GM12878 (cell line): ENCODE results near the gene VSTM2B. TPM values are rescaled to one million over a fixed set of nuclear protein-coding genes. Genes with fewer than 3 reads are reported as not detected.

Experiments used
- ATAC-seq: fragments of 200-7000 bp; cut with Tn5 transposase; 3 replicates; pipeline ENCODE4 v1.9.1; 2020; ENCODE audit warnings: mild to moderate bottlenecking, moderate library complexity
- BruUV-seq: library from RNA; stranded (reverse); fragments of 400-500 nt; replicated peaks from 2 replicates; lab custom pipeline; 2021; lab: Mats Ljungman, UMichigan
- CTCF ChIA-PET: fragments of 300-600 bp; sonication (Branson Sonifier 250); formaldehyde crosslinking; extraction: SDS; loops from one replicate; lab custom pipeline; 2021; ENCODE audit warnings: inconsistent platforms; lab: Yijun Ruan, JAX
- POLR2A ChIA-PET: fragments of 350-600 bp; formaldehyde crosslinking; extraction: SDS; loops from one replicate; lab custom pipeline; 2021; ENCODE audit warnings: inconsistent platforms; lab: Charles Lee
- RAD21 ChIA-PET: fragments of 300-600 bp; sonication (Branson Sonifier 250); formaldehyde crosslinking; loops from one replicate; lab custom pipeline; 2023; ENCODE audit warnings: antibody characterized with exemption; ENCODE audit not compliant: unreplicated experiment; lab: Charles Lee
- SMC1A ChIA-PET: fragments of 300-600 bp; sonication (Branson Sonifier 250); formaldehyde crosslinking; loops from one replicate; lab custom pipeline; 2023; ENCODE audit not compliant: unreplicated experiment, uncharacterized antibody; lab: Charles Lee
- DNase-seq: peaks from one replicate; pipeline ENCODE4 v3.0.0-alpha.2; 2011; ENCODE audit warnings: low read depth, low spot score
- FAIRE-seq: peaks from 3 replicates; lab custom pipeline; 2011; peaks lifted over from hg19 to GRCh38; lab: Jason Lieb, UNC
- H2AFZ ChIP-seq: 2 replicates; pipeline ENCODE4 v1.6.0; 2011; ENCODE audit warnings: low read depth, low read length, control low read depth; ENCODE audit not compliant: control insufficient read depth
- H3K27ac ChIP-seq: 2 replicates; pipeline ENCODE4 v1.5.1; 2011; ENCODE audit warnings: control low read depth; ENCODE audit not compliant: control insufficient read depth, insufficient read depth
- H3K27me3 ChIP-seq, 2 experiments: replicated peaks in 1 of 2; 2 replicates each; pipeline versions ENCODE4 v1.6.0 to v1.6.1; 2011; ENCODE audit warnings: low read length in 1 of 2; ENCODE audit not compliant: control insufficient read depth in 2 of 2, insufficient read depth in 2 of 2
- H3K36me3 ChIP-seq, 2 experiments: 2 replicates each; pipeline ENCODE4 v1.5.1; 2011; ENCODE audit warnings: low read length in 1 of 2; ENCODE audit not compliant: control insufficient read depth in 2 of 2, insufficient read depth in 2 of 2
- H3K4me1 ChIP-seq: 2 replicates; pipeline ENCODE4 v1.6.1; 2011; ENCODE audit warnings: mild to moderate bottlenecking, low read length, moderate library complexity, mixed read lengths; ENCODE audit not compliant: control insufficient read depth, insufficient read depth
- H3K4me2 ChIP-seq: 2 replicates; pipeline ENCODE4 v1.6.0; 2011; ENCODE audit warnings: control low read depth; ENCODE audit not compliant: control insufficient read depth, insufficient read depth
- H3K4me3 ChIP-seq: fragments of 200-600 bp; sonication (generic); 2 replicates; pipeline ENCODE4 v1.5.1; 2016
- H3K79me2 ChIP-seq: 2 replicates; pipeline ENCODE4 v1.6.0; 2011; ENCODE audit warnings: low read length; ENCODE audit not compliant: control insufficient read depth, insufficient read depth
- H3K9ac ChIP-seq: 2 replicates; pipeline ENCODE4 v1.8.0; 2011; ENCODE audit warnings: low read length, control low read depth, mixed read lengths; ENCODE audit not compliant: control insufficient read depth, insufficient read depth
- H3K9me3 ChIP-seq: replicated peaks from 3 replicates; pipeline ENCODE4 v1.5.1; 2011; ENCODE audit warnings: mild to moderate bottlenecking, low read length; ENCODE audit not compliant: control insufficient read depth, insufficient read depth
- H4K20me1 ChIP-seq: 2 replicates; pipeline ENCODE4 v1.6.0; 2011; ENCODE audit not compliant: control insufficient read depth, insufficient read depth
- ASH2L ChIP-seq: fragments of 300-600, 200-600 bp; sonication (generic); IDR thresholded peaks from 2 replicates; pipeline ENCODE4 v1.6.1; 2017; ENCODE audit warnings: low read depth, mild to moderate bottlenecking, borderline replicate concordance
- ESRRA ChIP-seq: IDR thresholded peaks from 2 replicates; pipeline ENCODE4 v1.6.1; 2012; ENCODE audit warnings: mild to moderate bottlenecking, low read length, improper control_type of control experiment
- GATAD2B ChIP-seq: fragments of 450-650 bp; conservative IDR thresholded peaks from 2 replicates; pipeline ENCODE4 v1.6.1; 2017; ENCODE audit warnings: low read depth, mild to moderate bottlenecking, moderate library complexity
- HDAC2 ChIP-seq: fragments of 200-600 bp; sonication (generic); IDR thresholded peaks from 2 replicates; pipeline ENCODE4 v1.6.1; 2017
- HDAC6 ChIP-seq: fragments of 200-600 bp; sonication (generic); IDR thresholded peaks from one replicate; pipeline ENCODE4 v1.8.0; 2017; ENCODE audit warnings: antibody characterized with exemption; ENCODE audit not compliant: unreplicated experiment
- HDGF ChIP-seq: fragments of 450-650 bp; IDR thresholded peaks from 2 replicates; pipeline ENCODE4 v1.6.1; 2016; ENCODE audit warnings: antibody characterized with exemption
- JUNB ChIP-seq: IDR thresholded peaks from 2 replicates; pipeline ENCODE4 v1.6.1; 2016; ENCODE audit warnings: antibody characterized with exemption, mild to moderate bottlenecking
- LARP7 ChIP-seq: fragments of 450-650 bp; IDR thresholded peaks from 2 replicates; pipeline ENCODE4 v1.6.1; 2017; ENCODE audit warnings: mild to moderate bottlenecking
- MTA2 ChIP-seq: fragments of 450-650 bp; IDR thresholded peaks from 2 replicates; pipeline ENCODE4 v1.6.1; 2016; ENCODE audit warnings: low read depth, mild to moderate bottlenecking, moderate library complexity
- PAX8 ChIP-seq: fragments of 450-650 bp; IDR thresholded peaks from 2 replicates; pipeline ENCODE4 v1.6.1; 2017; ENCODE audit warnings: mild to moderate bottlenecking, moderate library complexity
- SIN3A ChIP-seq: IDR thresholded peaks from 2 replicates; pipeline ENCODE4 v1.6.1; 2012; ENCODE audit warnings: low read depth, low read length, improper control_type of control experiment
- SMAD5 ChIP-seq: IDR thresholded peaks from 2 replicates; pipeline ENCODE4 v1.6.1; 2016; ENCODE audit warnings: antibody characterized with exemption, low read depth
- SREBF2 ChIP-seq: IDR thresholded peaks from 2 replicates; pipeline ENCODE4 v1.6.1; 2012; ENCODE audit warnings: mild to moderate bottlenecking, low read length
- SUZ12 ChIP-seq: fragments of 200-600 bp; sonication (generic); IDR thresholded peaks from one replicate; pipeline ENCODE4 v1.6.1; 2018; ENCODE audit warnings: antibody characterized with exemption, mild to moderate bottlenecking; ENCODE audit not compliant: unreplicated experiment
- TCF3 ChIP-seq: IDR thresholded peaks from 2 replicates; pipeline ENCODE4 v1.6.1; 2012; ENCODE audit warnings: low read depth, mild to moderate bottlenecking, low read length, borderline replicate concordance; ENCODE audit not compliant: insufficient read depth
- WGBS: methylation state at CpG from one replicate; pipeline ENCODE4 v1.1.6; 2016; ENCODE audit warnings: low lambda C conversion rate; ENCODE audit not compliant: insufficient replicate concordance, insufficient coverage; ENCODE audit errors: missing lambda C conversion rate; 5-methylcytosine and 5-hydroxymethylcytosine counted together
- in situ Hi-C: fragments of 300-500 bp; cut with MboI; formaldehyde crosslinking; loops from 9 replicates; pipeline ENCODE4 v1.14.3; 2018; ENCODE audit warnings: mixed read lengths
- intact Hi-C: fragments of 100-400 bp; cut with micrococcal nuclease; formaldehyde crosslinking; loops from one replicate; pipeline ENCODE4 v1.14.2; 2022; ENCODE audit not compliant: unreplicated experiment
- polyA plus RNA-seq, 11 experiments: library from polyadenylated mRNA; depleted of rRNA in 4 of 11; unstranded in 6 of 11; stranded (reverse) in 5 of 11; fragments of >200 nt; fragmentation: Nextera tagmentation in 4 of 11; fragmentation: Illumina TruSeq in 1 of 11; extraction: Ambion mirVana in 4 of 11; extraction: Trizol in 1 of 11; gene quantifications; 1 replicate in 1 of 11; 2 replicates in 10 of 11; pipeline versions ENCODE4 v1.2.1 to v1.2.3, GENCODE V29; 2011 to 2016; ENCODE audit warnings: inconsistent platforms in 2 of 11, missing spikeins in 2 of 11, low read depth in 1 of 11
- total RNA-seq, 4 experiments: library from RNA; depleted of rRNA in 3 of 4; stranded (reverse); fragments of >200 nt in 3 of 4; fragmentation: Illumina TruSeq in 1 of 4; extraction: Trizol in 1 of 4; gene quantifications; 2 replicates each; pipeline versions ENCODE4 v1.2.1 to v1.2.3, GENCODE V29; 2013 to 2021

Gene VSTM2B
- total and polyA plus RNA-seq, 10 of the 15 experiments (the other 5 are each of a cell fraction or from before 2014, with no cell fraction given): not detected

DNA sequence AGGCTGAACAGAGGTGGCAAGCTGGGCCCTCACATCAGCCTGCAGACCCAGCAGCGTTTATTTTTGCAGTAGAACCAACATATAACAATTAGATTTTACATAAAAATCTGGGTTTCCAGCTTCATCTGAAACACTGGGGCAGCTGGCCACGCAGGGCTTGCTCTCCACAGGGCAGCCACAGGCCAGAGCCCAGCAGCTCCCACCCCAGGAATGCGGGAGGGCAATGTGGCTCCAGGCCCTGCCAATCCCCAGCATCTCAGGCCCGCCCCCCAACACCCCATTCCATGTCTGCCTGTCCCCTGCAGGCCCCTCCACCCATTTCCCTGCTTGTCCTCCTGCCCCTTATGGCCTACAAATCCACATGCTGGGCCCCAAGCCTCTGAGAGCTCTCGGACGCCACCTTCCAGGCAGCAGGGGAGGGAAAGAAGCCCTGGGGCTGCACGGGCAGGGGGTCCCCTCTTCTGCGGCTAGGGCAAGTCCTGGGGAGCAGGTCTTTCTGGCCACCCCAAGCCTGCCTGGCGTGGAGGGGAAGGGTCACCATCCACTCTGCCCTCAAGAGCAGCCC is 15.0 kb upstream of the VSTM2B start:
- POLR2A ChIA-PET: no interaction called here
- Histone ChIP-seq H3K79me2 (no peaks in the 10 kb centered on the region), H4K20me1 (no peaks in the 10 kb centered on the region), H3K9ac (no peak overlapping the region), H3K4me3 (no peak overlapping the region), H3K27me3 (no peaks in the 10 kb centered on the region)
- DNase-seq: no peak
- in situ Hi-C loops: no loop called here
- WGBS: 0% methylated on average over 8 of the region's 9 CpGs
- no TSS peak for BruUV-seq
- intact Hi-C loops: no loop called here
- RAD21 ChIA-PET: no interaction called here
- FAIRE-seq: no peak
- CTCF ChIA-PET: no interaction called here
- SMC1A ChIA-PET: no interaction called here
- TF ChIP-seq SIN3A (no peak), ASH2L (no peak), JUNB (no peak)
- TF ChIP-seq, all 136 proteins: peak for 0
- Histone ChIP-seq H3K27ac (no peak overlapping the region), H3K4me1 (no peaks in the 10 kb centered on the region), H2AFZ (no peak overlapping the region), H3K36me3 (no peaks in the 10 kb centered on the region), H3K4me2 (no peak overlapping the region), H3K9me3 (no peaks in the 10 kb centered on the region)
- no peak for ATAC-seq

GRCh38 chr19:29511768-29512167 is 14.0 kb upstream of the VSTM2B start:
- Histone ChIP-seq H2AFZ (no peak overlapping the region), H3K4me2 (no peak overlapping the region), H3K4me1 (no peaks in the 10 kb centered on the region), H3K27ac (no peak overlapping the region), H3K27me3 (no peaks in the 10 kb centered on the region), H4K20me1 (no peaks in the 10 kb centered on the region), H3K79me2 (no peaks in the 10 kb centered on the region), H3K9ac (no peak overlapping the region), H3K36me3 (no peaks in the 10 kb centered on the region), H3K9me3 (no peaks in the 10 kb centered on the region), H3K4me3 (no peak overlapping the region)
- TF ChIP-seq SUZ12 (no peak), LARP7 (no peak), HDAC6 (no peak), PAX8 (no peak), MTA2 (no peak), HDGF (no peak), SREBF2 (no peak), TCF3 (no peak), ESRRA (no peak), SMAD5 (no peak), GATAD2B (no peak), HDAC2 (no peak)
- RAD21 ChIA-PET: no interaction called here
- FAIRE-seq: no peak
- intact Hi-C loops (no loop called here), in situ Hi-C loops (no loop called here)
- POLR2A ChIA-PET: no interaction called here
- no peak for ATAC-seq
- 0% methylated on average over 2 of the region's 3 CpGs for WGBS
- SMC1A ChIA-PET: no interaction called here
- no TSS peak for BruUV-seq
- DNase-seq: no peak
- CTCF ChIA-PET: no interaction called here
